ENCODE data around the gene THBD.
"Not testable (repeated sequence)": the region's sequence is repeated elsewhere in the genome, so short reads cannot be mapped to it uniquely, and the experiment has no call there.

Gene THBD

DNA sequence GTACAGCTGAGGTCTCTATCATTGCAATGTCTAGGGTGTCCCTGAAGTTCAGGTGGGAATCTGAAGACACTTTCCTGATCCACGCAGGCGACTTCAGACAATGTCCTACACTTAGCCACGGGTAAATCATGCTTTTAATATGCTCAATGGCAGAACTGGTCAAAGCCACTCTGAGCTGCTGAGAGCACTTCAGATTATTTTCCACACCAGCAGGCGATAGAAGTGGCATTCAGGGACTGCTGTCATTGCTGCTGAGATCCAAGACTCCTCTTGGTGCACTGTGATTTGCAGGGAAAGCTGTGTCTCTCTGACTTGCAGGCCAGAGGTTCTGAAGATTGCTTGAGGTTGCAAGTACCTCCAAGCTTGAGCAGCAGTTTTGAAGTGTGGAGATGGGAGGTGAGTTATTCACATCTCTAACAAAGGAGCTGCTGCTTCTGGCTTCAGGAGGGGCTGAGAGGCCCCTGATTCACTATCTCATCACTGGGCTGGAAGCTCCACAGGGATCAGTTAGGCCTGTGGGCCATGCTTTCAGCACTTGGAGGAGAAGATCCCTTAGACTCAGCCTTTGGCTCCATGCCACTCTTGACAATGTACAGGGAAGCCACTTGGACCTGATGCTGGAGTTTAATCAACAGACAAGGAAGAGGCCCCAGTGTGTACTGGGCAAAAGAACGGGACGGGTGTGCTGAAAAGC, 17.3 kb downstream of the THBD start:
- no peak for DNase-seq

DNA sequence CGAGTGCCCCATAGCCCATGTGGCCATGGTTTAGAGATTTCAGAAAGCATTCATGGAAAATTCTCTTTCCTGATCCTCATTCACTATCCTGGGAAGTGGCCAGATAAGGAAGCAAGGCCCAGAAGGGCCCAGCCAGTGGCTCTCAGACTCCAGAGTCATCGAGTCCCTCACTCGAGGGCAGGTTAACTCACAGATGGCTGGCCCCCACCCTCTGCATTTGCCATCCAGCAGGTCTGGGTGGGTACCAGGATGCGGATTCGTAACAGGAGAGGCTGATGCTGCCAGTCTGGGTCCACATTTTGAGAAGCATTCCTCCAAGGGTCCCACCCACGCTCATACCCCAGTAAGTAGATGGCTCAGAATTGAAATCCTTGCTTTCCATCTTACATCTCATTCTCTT, 18.1 kb downstream of the THBD start:
- no peak for DNase-seq

DNA sequence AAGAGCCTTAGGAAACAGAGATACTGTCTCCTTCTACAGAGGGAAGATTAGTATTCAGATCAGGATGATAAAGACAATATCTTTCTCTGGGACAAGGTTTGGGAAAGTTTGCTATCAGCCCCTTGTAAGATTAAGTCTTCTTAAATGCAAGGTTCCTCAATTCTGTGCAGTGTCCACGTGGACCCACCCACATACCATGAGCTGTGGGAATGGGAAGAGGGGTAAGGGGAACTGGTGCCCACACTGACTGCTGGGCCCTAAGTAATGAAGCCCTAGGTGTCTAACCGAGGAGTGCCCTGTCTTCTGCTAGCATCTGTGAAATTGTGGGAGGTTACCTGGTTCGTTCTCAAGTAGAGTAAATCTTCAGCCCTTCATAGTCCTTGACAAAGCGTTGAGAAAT, 20.1 kb downstream of the THBD start:
- no peak for DNase-seq

DNA sequence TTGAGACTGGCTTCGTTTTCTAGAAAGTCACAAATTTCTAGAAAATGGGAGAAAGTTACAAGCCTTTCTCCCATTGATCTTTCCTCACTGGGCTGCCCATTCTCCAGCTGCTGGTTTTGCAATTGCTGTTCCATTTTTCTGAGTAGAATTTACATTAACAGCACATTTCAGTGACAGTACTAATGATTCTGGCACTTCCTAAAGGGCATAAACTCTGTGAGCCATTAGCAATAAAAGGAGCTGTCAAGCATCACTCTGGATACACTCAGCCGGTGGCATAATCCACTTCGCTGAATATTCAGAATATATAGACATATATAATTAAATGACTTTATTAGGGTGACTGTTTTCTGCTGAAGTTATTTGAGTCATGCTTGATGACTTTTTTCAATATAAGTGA, 21.1 kb downstream of the THBD start:
- DNase-seq, result no peak

DNA sequence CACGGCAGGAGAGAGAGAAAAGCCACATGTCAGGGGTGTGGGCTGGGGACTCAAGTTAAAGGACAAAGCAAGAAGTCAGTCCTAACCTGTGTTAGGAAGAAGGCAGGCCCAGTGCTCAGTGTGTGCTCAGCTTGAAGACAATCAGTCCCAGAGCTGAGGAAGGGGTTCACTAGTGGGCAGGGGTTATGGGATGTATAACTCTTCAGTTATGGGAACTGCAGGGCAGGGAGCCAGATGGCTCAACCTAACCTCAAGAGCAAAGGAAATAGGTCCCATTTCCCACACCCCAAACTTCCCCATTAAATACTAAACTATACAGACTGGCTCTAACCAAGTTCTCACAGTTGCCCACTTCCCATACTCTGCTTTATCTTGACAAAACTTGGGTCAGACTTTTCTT, 21.8 kb downstream of the THBD start:
- no peak for DNase-seq

DNA sequence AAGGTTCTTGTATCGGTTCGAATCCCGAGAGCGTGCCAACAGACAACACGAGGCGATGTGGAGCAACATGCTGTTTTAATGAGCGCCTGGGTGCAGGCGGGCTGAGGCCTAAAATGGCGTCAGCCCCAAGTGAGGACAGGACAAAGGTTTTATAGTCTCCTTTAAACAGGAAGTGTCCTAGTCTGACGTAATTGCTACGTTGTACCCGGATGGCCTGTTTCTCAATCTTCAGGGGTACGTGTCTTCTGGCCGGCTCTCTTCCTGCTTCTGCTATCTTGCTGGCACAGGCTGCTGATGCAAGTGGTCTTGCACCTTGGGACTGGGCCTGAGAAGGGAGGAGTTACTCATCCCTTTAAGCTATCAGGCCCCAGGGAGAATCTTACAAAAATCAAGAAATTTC, 24.0 kb downstream of the THBD start:
- DNase-seq, result not testable (repeated sequence)

DNA sequence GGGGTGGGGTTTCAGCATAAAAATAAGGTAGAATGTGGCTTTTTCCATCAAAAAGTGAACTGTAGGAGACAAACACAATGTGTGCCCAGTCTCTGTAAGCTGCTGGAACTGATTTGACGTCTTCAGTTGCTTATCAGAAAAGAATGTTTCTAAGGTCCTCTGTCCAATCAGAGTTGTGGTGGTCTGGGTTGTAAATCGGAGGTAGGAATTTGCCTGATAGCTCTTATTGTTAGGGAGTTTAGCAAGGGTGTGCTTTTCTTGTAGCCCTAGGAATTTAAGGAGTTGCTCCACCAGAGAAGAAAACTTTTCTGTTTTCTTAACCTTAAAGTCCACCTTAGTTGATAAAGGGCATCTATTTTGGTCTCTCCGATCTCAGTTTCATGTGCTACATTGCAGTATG, 24.8 kb downstream of the THBD start:
- DNase-seq, result no peak

DNA sequence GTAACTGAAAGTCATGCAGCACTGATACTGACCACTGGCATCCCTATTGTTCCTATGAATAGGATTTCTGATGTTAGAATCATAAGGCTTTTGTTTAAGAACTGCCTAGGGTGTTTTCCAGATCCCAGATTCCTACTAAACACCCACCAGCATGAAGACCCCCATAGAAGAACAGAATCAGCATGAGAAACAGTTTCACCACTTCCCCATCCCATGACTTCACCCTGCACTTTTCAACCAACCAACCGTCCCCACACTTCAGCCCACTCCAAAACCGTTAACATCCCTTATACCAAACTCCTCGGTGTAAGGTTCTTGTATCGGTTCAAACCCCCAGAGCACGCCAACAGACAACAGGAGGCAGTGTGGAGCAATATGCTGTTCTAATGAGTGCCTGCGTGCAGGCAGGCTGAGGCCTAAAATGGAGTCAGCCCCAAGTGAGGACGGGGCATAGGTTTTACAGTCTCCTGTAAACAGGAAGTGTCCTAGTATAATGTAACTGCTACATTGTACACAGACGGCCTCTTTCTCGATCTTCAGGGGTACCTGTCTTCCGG, 25.8 kb downstream of the THBD start:
- DNase-seq, result no peak

DNA sequence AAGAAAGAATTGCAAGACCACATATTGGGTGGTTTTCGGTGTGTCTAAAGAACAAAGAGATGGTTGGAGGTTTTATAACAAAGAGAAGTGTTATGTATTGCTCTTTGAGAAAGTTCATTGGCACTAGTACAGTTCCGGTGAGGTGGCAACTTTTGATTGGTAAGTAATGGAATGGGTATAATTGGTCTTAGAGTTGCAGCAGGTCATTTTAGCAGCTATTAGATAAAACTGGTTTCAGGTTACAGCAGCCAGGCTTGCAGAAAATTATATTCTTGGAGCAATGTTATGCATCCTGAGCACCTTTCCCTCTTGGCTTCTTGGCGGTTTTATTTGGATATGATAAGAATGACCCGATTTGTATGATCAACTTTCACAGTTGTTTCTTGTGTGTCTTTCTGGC, 26.6 kb downstream of the THBD start:
- no peak for DNase-seq

DNA sequence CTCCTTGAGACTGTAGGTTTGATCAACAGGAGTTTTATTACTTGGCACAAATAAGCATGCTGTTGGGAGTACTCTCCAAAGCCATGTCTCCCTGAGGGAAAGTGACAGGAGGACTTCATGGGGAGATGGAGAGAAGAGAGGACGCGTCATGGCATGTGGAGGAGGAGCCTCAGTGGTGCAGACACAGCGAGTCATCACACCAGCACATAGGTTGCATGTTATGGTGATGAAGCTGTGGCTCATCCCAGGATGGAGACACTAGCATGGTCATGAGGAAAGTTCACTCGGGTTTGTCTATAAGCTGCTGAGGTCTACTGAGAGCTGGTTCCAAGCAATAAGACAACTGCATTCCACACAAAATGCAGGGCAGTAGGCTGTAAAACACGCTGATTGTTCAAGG, 27.5 kb downstream of the THBD start:
- no peak for DNase-seq

DNA sequence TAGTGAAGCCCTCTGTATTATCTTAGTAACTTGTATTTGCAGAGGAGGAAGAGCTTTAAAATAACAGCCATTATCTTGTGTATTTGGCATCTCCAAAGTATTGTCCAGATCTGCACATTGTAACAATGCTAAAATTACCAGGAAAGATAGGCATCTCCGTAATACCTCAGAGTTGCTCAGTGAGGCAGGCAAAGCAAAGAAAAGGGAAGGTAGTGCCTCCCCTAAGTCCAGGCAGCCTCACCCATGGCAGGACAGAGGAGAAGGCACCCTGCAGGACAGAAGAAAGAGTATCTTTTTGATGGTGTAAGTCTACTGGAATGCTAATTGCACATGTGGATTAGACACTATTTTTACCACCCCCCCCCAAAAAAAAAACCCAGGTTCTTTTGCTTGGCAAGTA, 27.9 kb downstream of the THBD start:
- no peak for DNase-seq

DNA sequence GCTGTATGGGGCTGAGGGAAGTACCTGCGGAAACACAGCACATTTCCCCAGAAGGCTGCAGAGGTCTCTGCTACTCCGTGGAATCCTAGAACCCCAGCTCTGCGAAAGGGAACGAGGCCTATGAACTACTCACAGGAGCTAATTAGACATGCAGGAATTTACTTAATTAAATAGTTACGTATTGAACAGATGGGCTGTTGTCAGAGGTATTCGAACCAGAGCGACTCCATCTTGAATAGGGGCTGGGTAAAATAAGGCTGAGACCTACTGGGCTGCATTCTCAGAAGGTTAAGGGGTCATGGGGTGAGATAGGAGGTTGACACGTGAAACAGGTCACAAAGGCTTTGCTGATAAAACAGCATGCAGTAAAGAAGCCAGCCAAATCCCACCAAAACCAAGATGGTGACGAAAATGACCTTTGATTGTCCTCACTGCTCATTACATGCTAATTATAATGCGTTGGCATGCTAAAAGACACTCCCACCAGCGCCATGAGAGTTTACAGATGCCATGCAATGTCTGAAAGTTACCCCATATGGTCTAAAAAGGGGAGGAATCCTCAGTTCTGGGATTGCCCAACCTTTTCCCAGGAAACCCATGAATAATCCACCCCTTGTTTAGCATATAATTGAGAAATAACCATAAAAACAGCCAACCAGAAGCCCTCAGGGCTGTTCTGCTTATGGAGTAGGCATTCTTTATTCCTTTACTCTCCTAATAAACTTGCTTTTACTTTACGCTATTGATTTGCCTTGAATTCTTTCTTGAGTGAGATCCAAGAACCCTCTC, 29.0 kb downstream of the THBD start:
- no peak for DNase-seq

DNA sequence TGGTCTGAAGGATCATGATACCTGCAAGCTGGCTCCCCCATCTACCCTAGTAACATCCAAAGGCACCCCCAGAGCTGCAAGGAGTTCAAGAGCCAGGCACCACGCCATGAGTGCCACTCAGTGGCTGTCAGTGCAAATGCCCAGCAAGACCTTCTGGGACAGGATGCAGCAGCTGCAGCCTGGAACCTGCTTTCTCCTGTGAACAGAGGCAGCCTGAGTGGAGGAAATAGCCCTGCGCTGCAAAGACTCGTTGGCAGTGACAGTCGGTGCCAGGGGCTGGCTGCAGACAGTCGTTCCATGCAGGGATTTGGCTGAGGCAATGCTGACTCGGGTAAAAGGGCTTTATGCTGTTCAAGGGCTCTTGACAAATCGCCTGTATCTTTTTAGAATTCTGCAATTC, 30.1 kb downstream of the THBD start:
- no peak for DNase-seq

DNA sequence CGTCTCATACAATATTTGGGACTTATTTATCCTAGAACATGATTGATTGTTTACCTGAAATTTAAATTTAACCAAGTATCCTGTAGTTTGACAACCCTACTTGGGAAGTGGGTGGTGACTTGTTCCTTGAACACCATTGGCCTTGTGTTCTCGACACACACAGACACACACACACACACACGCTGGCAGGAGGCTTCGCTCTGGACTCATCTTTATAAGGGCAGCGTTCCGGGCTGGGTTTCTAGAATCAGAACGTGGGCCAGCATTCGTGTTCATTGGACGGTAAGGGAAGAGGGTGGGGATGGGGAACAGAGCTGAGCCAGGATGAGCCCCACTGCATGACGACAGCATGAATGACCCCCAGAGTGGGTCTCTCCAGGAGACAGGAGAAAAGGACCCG, 30.5 kb downstream of the THBD start:
- no peak for DNase-seq

DNA sequence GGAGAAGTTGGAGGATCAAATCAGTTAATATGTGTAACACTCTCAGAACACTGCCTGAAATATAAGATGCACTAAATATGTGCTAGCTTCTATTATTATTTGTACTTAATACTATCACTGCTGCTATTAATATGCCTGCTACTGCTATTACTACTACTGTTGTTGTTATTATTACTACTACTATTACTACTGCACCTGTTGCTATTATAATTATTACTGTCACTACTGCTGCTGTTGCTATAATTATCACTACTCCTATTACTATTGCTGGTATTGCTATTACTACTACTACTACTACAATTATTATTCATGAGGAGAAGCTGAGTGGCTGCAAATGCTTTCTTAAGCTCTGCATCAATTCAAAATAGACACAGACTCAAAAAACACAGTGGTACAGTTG, 31.0 kb downstream of the THBD start:
- DNase-seq, result no peak

DNA sequence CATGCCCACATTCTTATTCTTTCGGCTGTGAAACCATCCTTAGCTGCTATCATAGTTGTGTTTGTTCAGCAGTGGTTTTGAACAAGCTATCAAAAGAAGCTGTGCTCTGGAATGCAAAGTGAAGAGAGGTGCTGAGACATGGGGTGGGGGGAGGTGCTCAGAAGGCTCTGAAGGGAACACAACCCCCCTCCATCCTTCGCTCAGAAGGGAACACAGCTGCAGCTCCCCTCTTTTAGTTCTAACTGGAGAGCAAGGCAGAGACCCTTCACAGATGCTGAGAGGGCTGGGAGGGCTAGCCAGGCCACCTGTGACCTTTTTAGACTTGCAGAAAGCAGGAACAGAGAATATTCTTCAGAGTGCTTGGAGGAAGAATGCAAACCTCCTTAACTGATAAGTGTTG, 32.0 kb downstream of the THBD start:
- no peak for DNase-seq

DNA sequence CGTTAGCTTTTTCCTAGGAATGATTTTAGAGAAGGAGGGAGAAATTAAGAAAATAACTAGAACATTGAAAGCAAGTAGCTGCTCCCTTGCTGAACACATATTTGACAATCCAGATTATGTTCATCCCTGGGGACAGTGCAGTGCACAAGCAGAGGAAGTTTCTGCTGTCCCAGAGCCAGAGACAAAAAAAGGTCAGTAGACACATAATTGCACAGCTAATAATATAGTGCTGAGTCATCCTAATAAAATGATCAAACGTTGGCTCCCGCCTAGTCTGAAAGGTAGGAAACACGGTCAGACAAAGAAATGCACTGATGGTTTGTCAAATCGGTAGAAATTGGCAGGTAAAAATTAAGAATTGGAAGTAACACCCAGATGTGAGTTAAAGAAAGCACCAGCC, 36.0 kb downstream of the THBD start:
- DNase-seq, result no peak

DNA sequence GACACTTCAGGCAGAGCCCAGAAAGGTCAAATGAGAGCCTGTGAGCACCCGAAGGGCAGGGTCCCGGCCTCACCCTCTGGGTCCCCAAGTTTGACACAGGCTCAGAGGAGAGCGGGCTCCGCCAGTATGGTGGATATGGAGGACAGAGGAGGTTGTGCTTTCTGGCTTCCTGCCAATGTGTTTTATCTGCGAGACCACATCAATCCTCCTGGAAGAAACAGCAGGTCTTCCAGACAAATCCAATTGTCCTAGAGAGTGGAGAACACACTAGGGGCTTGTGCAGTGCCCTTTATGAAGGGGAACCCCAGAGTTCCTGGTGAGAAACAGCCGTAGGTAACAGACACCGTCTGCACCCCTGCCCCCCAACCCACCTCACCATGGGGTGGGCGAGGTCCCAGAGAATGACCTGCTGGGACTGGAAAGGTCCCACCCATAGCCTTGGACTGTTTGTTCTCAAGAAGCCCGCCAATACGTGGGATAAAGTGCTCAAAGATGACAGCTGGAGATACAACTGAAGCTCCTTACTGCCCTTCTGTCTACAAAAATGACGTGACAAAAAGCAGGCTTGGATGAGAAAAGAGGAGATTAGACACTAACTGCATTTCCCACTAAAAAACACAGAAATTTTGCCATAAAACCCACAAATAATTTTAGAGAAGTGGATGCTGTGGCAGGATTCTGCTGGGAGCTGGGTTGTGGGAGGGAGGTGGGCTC, 38.3 kb downstream of the THBD start:
- no peak for DNase-seq

DNA sequence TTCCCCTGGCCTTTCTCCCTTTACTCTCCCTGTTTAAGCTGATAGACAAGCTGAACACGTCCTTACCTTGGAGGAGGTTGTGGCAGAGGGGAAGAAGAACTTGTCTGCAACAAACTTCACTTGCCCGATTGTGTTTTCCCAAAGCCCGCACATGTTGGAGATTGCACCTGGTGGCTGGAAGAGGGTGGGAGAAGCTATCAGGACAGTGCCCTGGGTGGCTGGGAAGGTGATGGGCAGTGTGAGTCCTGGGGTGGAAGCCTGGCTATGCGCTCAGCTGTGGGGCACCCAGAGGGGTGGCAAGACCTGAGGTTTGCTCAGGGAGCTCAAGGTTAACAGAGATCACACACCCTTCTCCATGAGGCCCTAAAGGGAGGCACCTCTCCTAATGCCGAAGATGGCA, 39.4 kb downstream of the THBD start:
- no peak for DNase-seq

DNA sequence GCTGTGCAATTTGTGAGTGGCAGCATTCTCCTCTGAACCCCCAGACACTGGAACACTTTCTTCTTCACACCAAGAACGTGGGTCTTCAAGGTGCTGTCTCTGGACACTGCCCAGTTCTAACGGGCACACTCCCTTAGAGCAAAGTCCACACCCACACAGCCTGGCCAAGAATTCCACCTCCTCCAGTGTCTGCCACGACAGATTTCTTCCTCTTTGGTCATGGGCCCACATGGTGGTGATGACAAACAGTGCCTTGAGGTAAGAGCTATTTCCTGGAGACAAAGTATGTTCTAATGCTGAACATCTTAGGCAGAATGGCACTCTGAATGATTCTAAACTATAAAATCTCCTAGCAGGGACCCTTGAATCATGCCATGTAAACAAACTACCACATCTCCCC, 39.8 kb downstream of the THBD start:
- DNase-seq, result no peak

DNA sequence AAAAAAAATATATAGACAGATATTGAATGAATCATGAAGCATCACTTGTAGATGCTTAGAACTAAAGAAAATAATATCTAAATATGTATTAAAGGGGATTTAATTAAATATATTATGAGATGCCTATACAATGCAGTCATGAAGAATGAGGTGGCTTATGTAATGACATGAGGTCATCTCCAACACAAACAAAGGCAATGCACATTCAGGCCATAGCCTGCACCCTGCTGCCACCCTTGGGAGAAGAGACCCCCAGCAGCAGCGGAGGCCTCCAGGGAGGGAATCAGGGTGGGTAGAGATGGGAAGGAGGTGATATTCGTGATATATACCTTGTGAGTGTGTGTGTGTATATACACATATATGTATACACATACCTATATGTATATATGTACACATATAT, 40.8 kb downstream of the THBD start:
- no peak for DNase-seq

DNA sequence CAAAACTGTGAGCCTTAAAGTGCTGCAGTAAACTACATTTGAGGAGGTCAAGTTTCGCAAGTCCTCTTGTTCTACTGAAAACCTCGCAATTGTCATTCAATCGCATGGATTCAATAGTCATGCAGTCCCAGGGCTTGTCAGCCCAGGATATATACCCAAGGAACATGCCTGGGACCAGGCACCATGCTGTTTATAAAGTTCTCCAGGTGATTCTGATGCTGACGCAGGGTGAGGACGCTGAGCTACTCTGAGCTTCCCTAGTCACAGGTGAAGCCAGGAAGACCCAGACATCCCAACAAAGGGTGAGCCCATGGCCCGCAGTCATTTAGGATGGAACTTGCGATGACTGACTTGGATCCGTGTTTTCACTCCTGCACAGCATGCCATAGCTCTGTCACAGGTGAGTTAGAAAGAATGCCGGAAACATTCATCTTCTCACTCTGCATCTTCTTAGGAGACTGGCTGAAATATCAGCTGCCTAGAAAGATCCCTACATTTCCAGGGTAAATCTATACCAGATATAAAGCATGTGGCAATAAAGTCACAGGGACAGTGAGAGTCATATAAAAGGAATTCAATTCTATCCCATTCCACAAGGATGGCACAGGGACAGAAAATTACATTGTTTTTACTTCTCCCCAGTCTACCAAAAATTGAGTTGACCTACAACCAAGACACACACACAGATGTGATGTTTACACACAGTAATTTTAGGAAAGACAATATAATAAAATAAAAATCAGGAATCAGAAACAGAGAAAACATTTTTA, 41.4 kb downstream of the THBD start:
- no peak for DNase-seq

DNA sequence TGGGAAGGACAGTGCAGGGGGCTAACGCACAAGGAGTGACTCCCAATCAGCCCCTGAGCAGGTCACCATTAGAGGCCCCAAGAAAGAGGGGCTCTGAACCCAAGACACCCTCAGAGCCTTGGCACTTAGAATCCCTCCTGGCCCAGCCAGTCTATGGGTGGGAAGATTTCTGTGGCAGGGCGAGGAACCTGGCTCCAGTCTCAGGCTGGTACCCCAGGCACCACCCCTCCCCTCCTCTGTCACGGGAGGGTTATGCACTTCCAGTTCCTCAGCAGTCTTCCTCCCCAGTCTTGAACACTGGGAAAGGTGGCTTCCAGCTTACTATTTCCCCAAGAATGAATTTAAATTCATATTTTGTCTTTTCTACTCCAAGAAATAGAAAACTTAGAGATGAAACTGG, 42.0 kb downstream of the THBD start:
- no peak for DNase-seq
